Gastroesophageal sphincter (tissue), 4 donors: ENCODE results near the gene RNU5B-1. TPM values are rescaled to one million over a fixed set of nuclear protein-coding genes. Genes with fewer than 3 reads are reported as not detected.
"Not testable (repeated sequence)": the region's sequence is repeated elsewhere in the genome, so short reads cannot be mapped to it uniquely, and the experiment has no call there.

Experiments used
- ATAC-seq: fragments of 150-250 bp; one replicate; pipeline ENCODE4 v1.9.1; 2016; ENCODE audit warnings: mild to moderate bottlenecking, moderate library complexity
- H3K27ac ChIP-seq, 4 donors: fragments of 200-600 bp; sonication (generic) in 3 of 4; 1 replicate in 3 of 4; 2 replicates in 1 of 4; pipeline ENCODE4 v1.5.1; 2016 to 2019
- H3K27me3 ChIP-seq: fragments of 200-600 bp; sonication (generic); one replicate; pipeline ENCODE4 v1.5.1; 2019
- H3K36me3 ChIP-seq, 2 donors: fragments of 200-600 bp; sonication (generic); one replicate each; pipeline ENCODE4 v1.5.1; 2019; ENCODE audit warnings: control low read depth in 1 of 2
- H3K4me1 ChIP-seq, 3 donors: fragments of 200-600 bp; sonication (generic); 1 replicate in 2 of 3; 2 replicates in 1 of 3; pipeline ENCODE4 v1.5.1; 2016 to 2019; ENCODE audit warnings: control low read depth in 2 of 3
- H3K4me3 ChIP-seq, 2 donors: fragments of 200-600 bp; sonication (generic); one replicate each; pipeline ENCODE4 v1.5.1; 2019; ENCODE audit warnings: mild to moderate bottlenecking in 1 of 2, moderate library complexity in 1 of 2
- H3K9me3 ChIP-seq, 3 donors: fragments of 200-600 bp; sonication (generic); one replicate each; pipeline ENCODE4 v1.5.1; 2017 to 2019; ENCODE audit warnings: control low read depth in 2 of 3
- EP300 ChIP-seq: sonication (generic); formaldehyde crosslinking; IDR thresholded peaks from one replicate; pipeline ENCODE4 v1.6.1; 2017; ENCODE audit warnings: antibody characterized with exemption, mild to moderate bottlenecking
- POLR2A ChIP-seq, 2 donors: fragments of 450-650 bp; IDR thresholded peaks; one replicate each; pipeline ENCODE4 v1.6.1; 2017; ENCODE audit warnings: antibody characterized with exemption in 2 of 2, mild to moderate bottlenecking in 2 of 2, moderate library complexity in 1 of 2
- POLR2AphosphoS5 ChIP-seq: sonication (generic); formaldehyde crosslinking; IDR thresholded peaks from one replicate; pipeline ENCODE4 v1.6.1; 2017; ENCODE audit warnings: antibody characterized with exemption
- WGBS, 2 donors: methylation state at CpG; one replicate each; pipeline ENCODE4 v1.1.5; 2018; ENCODE audit warnings: low coverage in 1 of 2; 5-methylcytosine and 5-hydroxymethylcytosine counted together
- total RNA-seq, 4 donors: library from RNA; depleted of rRNA; stranded (reverse); fragments of >200 nt; gene quantifications; one replicate each; pipeline ENCODE4 v1.1.0, GENCODE V29; 2016
- TF ChIP-seq, protein P1 (sequence below), 4 experiments: fragments of 200-600 bp in 2 of 4; fragments of 450-650 bp in 2 of 4; sonication (generic) in 1 of 4; IDR thresholded peaks; one replicate each; pipeline ENCODE4 v1.5.1; 2017 to 2019; ENCODE audit warnings: antibody characterized with exemption in 4 of 4, mild to moderate bottlenecking in 2 of 4, moderate library complexity in 2 of 4

Gene RNU5B-1
- total RNA-seq, 4 donors from 2014 or later = not detected

DNA sequence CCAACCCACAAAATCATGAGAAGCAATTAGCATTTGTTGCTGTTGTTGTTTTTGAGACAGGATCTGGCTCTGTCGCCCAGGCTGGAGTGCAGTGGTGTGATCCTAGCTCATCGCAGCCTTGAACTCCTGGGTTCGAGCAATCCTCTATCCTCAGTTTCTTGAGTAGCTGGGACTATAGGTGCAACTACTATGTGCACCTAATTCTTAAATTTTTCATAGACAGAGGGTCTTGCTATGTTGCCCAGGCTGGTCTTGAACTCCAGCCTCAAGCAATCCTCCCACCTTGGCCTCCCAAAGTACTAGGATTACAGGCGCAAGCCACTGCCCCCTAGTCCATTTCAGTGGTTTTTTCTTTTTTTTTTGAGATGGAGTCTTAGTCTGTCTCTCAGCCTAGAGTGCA lies 36.1 kb upstream of the RNU5B-1 start:
- 93 to 95% methylated on average over 2 to 3 of the region's 4 CpGs for WGBS, 2 donors
- no peak for ATAC-seq

DNA sequence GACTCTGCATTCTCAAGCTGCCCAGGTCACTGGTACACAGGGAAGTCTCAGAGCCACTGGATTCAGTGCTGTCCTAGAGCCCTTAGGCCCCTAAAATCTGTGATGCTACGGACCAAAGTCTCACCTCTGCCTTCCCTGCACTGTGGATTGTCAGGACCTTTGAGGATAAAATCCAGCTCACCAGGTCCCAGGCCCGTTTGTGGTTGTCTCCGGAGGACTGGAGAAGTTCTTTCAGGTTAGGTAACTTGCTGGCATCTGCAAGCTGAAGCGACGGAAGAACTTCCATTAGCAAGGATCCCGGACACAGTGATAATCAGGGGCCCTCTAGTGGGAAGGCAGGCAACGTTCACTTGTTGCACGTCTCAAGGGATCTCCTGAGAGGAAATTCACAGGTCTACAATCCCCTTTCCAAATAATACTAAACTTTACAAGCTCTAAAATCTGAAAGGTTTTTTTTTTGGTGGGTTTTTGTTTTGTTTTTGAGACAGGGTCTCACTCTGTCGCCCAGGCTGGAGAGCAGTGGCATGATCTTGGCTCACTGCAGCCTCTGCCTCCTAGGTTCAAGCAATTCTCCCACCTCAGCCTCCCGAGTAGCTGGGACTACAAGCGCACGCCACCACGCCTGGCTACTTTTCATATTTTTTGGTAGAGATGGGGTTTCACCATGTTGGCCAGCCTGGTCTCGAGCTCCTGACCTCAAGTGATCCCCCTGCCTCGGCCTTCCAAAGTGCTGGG lies 33.5 kb upstream of the RNU5B-1 start:
- Histone ChIP-seq H3K4me1 (peaks cover 0 to 21% (median 3%) of the 10 kb centered on the region in 3 donors), H3K36me3 (peaks cover 0 to 33% of the 10 kb centered on the region in 2 donors), H3K27ac (peak overlapping the region in 3 of 4 donors; percentile 32 to 70 (median 67))
- TF ChIP-seq, protein P1, sequence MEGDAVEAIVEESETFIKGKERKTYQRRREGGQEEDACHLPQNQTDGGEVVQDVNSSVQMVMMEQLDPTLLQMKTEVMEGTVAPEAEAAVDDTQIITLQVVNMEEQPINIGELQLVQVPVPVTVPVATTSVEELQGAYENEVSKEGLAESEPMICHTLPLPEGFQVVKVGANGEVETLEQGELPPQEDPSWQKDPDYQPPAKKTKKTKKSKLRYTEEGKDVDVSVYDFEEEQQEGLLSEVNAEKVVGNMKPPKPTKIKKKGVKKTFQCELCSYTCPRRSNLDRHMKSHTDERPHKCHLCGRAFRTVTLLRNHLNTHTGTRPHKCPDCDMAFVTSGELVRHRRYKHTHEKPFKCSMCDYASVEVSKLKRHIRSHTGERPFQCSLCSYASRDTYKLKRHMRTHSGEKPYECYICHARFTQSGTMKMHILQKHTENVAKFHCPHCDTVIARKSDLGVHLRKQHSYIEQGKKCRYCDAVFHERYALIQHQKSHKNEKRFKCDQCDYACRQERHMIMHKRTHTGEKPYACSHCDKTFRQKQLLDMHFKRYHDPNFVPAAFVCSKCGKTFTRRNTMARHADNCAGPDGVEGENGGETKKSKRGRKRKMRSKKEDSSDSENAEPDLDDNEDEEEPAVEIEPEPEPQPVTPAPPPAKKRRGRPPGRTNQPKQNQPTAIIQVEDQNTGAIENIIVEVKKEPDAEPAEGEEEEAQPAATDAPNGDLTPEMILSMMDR (IDR thresholded peaks at IDR 0.05) = peak; percentile 64 to 92 (median 88)
- peak; percentile 53 for TF ChIP-seq POLR2AphosphoS5
- ATAC-seq = peak; percentile 94
- H3K9me3 ChIP-seq, H3K27me3 ChIP-seq, H3K4me3 ChIP-seq: not testable (repeated sequence)
- 51 to 79% methylated on average over 6 to 11 of the region's 15 CpGs for WGBS, 2 donors

More for the DNA sequence above, 36.1 kb upstream of the RNU5B-1 start:
- Histone ChIP-seq H3K27ac (no peak overlapping the region), H3K4me3 (no peak overlapping the region), H3K9me3 (no peaks in the 10 kb centered on the region), H3K4me1 (peaks cover 2 to 34% (median 3%) of the 10 kb centered on the region in 3 donors), H3K27me3 (no peaks in the 10 kb centered on the region), H3K36me3 (peaks cover 0 to 52% of the 10 kb centered on the region in 2 donors)
- TF ChIP-seq, protein P1 (IDR thresholded peaks at IDR 0.05) = no peak
- TF ChIP-seq POLR2A (IDR thresholded peaks at IDR 0.05) = no peak
- TF ChIP-seq POLR2AphosphoS5 = no peak
- TF ChIP-seq EP300 = no peak

DNA sequence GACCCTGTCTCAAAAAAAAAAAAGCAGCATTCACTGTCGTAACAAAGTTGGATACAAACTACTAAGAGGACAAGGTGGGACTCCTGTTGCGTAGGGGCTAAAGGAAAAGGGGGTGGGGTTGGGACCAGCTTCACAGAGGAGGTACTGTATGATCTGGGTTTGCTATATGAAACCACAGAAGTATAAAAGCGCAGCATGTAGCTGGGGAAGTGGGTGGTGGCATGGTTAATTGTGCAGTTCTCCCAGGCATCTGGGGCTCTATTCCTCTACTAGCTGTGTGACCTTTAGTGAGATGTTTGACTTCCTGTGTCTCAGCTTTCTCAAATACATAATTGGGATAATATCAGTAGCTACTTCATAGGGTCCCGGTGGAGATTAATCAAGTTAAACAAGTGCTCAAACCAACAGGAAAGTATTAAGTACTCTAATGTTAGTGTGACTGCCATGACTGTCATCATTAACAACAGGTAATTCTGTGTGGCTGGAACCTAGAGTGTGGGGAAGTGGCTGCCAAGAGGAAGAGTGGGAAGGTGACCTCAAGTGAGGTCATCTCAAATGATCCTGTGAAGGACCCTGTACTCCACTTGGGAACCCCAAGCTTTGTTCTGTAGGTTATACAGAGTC lies 29.3 kb upstream of the RNU5B-1 start:
- WGBS, 2 donors = 50 to 81% methylated on average over 1 to 4 of the region's 4 CpGs
- Histone ChIP-seq H3K27me3 (no peaks in the 10 kb centered on the region), H3K4me1 (peaks cover 0 to 18% (median 3%) of the 10 kb centered on the region in 3 donors), H3K9me3 (no peaks in the 10 kb centered on the region), H3K4me3 (no peak overlapping the region), H3K36me3 (peaks cover 0 to 15% of the 10 kb centered on the region in 2 donors), H3K27ac (no peak overlapping the region)
- ATAC-seq = no peak
- TF ChIP-seq, protein P1 (IDR thresholded peaks at IDR 0.05) = no peak

DNA sequence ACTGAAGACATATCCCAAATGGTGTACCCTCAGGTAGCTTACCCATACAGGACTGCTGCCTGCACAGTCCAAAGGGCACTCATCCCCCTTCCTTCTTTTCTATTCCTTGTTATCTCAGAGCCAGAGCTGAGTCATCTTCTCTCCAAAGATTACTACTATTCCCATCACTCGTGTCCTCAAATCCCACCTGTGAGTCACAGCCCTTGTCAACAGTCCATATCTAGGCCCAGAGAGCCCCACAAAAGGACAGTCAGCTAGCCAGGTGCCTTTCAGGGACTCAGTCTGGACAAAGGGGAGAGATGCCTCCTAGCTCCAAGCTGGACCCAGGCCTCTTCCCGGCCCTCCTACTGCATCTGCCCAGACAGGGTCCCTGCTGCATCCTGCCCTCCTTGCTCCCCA lies 28.8 kb upstream of the RNU5B-1 start:
- WGBS, 2 donors = 50% methylated on average over 1 of the region's 2 CpGs; no CpG with 5 or more reads in 1 of the 2 donors
- H3K27me3 ChIP-seq = no peaks in the 10 kb centered on the region
- no peak overlapping the region for H3K27ac ChIP-seq
- H3K36me3 ChIP-seq = peaks cover 0 to 13% of the 10 kb centered on the region in 2 donors
- no peak for ATAC-seq
- H3K4me1 ChIP-seq = peaks cover 0 to 12% (median under 1%) of the 10 kb centered on the region in 3 donors
- H3K9me3 ChIP-seq = no peaks in the 10 kb centered on the region
- no peak for TF ChIP-seq EP300
- TF ChIP-seq, protein P1 (IDR thresholded peaks at IDR 0.05) = no peak
- no peak for TF ChIP-seq POLR2A (IDR thresholded peaks at IDR 0.05)
- no peak for TF ChIP-seq POLR2AphosphoS5
- no peak overlapping the region for H3K4me3 ChIP-seq

DNA sequence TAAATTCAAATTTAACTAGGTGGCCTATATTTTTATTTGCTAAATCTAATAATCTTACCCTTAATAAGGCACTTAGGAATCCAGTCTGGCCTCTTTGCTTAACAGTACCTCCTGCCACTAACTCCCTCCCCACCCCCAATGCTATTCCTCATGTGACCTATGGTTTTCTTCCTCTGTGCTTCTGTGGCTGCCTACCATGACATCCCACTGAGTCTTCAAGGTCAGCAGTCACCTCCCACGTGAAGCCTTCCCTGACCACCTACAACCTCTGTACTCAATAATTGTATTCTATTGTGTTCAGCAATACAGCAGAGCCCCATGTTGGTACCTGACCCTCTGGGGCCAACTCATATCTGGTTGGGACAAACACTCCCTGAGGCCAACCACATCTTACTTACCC lies 27.5 kb upstream of the RNU5B-1 start:
- Histone ChIP-seq H3K27me3 (no peaks in the 10 kb centered on the region), H3K36me3 (peaks cover 0 to 13% of the 10 kb centered on the region in 2 donors), H3K9me3 (no peaks in the 10 kb centered on the region), H3K4me1 (peaks cover 0 to 1% (median 0%) of the 10 kb centered on the region in 3 donors), H3K4me3 (no peak overlapping the region), H3K27ac (no peak overlapping the region)
- 43% methylated on average over 1 of the region's 1 CpG; no CpG with 5 or more reads in 1 of the 2 donors for WGBS, 2 donors
- no peak for ATAC-seq
- TF ChIP-seq, protein P1 (IDR thresholded peaks at IDR 0.05) = no peak
- TF ChIP-seq POLR2AphosphoS5 (no peak), EP300 (no peak), POLR2A (IDR thresholded peaks at IDR 0.05) (no peak)
